ENCODE results near the gene TPP1. TPM values are rescaled to one million over a fixed set of nuclear protein-coding genes. Genes with fewer than 3 reads are reported as not detected.

TPP1 gene
- total and polyA plus RNA-seq, 2 of the 13 experiments (the other 11 are each of a cell fraction or from before 2014, with no cell fraction given) = 13.9 to 74.6 TPM

DNA sequence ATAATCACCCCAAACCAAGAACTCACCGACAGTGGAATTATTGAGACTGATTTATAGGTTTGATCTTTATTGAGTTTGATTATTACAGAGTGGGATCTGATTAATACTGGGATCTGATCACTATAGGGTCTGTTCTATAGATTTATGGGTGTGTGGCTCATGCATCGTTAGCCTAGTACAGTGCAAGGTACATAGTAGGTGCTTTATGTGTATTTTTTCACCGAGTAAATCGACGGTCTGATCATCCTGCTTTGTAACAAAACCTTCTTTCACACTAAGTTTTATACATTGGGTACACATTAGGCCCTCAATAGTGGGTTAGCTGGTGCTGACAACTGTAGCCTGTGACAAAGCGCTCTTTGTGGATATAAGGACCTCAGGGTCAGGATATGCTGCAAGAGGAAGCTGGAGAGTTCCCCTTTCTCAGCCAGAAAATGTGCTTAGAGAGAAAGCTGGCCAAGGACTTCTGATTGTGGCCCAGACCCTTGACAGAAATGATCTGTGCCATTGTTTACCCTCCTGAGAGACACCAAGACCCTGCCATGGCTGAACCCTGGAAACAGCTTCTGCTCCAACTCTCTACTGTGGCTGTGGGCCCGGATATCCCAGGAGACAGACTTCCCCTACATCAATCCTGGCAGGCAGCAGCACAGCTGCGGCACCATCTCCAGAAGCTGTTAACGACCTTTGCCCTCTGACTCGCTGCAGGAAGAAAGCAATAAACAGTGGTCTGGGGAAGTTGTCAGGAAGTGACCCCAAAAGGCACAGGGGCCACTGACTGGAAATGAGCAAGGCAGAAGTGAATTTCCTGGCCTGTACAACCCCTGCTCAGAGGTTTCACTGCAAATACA, 16.1 kb upstream of the TPP1 start (continued):
- TF ChIP-seq ZNF784 (CRISPR knock-in tag; IDR thresholded peaks at IDR 0.05; ENCODE audit: borderline replicate concordance) (no peak), PRPF4 (IDR thresholded peaks at IDR 0.05; ENCODE audit: low read depth, low read length, poor library complexity, severe bottlenecking) (no peak), GATAD2A (CRISPR knock-in tag; IDR thresholded peaks at IDR 0.05) (0 out of 2 replicates have a peak, but pooled peaks have one; percentile 39), ZXDC (CRISPR knock-in tag; IDR thresholded peaks at IDR 0.05) (no peak), GTF2F1 (IDR thresholded peaks at IDR 0.05; ENCODE audit: low read length) (no peak), ERF (CRISPR knock-in tag; IDR thresholded peaks at IDR 0.05) (no peak; the same call in 1 of the 2 replicates), E2F2 (CRISPR knock-in tag; IDR thresholded peaks at IDR 0.05; ENCODE audit: borderline replicate concordance) (no peak), ZNF747 (CRISPR knock-in tag; IDR thresholded peaks at IDR 0.05; ENCODE audit: borderline replicate concordance) (no peak), CBFB (CRISPR knock-in tag; IDR thresholded peaks at IDR 0.05) (no peak), RORA (CRISPR knock-in tag; IDR thresholded peaks at IDR 0.05) (no peak), LBX2 (CRISPR knock-in tag; IDR thresholded peaks at IDR 0.05; ENCODE audit: borderline replicate concordance) (no peak), PAWR (CRISPR knock-in tag; IDR thresholded peaks at IDR 0.05; ENCODE audit: borderline replicate concordance) (no peak), HOXA5 (CRISPR knock-in tag; IDR thresholded peaks at IDR 0.05) (no peak), ELF1 (CRISPR knock-in tag; IDR thresholded peaks at IDR 0.05) (no peak; the same call in 1 of the 2 replicates)
- TF ChIP-seq, protein P1, sequence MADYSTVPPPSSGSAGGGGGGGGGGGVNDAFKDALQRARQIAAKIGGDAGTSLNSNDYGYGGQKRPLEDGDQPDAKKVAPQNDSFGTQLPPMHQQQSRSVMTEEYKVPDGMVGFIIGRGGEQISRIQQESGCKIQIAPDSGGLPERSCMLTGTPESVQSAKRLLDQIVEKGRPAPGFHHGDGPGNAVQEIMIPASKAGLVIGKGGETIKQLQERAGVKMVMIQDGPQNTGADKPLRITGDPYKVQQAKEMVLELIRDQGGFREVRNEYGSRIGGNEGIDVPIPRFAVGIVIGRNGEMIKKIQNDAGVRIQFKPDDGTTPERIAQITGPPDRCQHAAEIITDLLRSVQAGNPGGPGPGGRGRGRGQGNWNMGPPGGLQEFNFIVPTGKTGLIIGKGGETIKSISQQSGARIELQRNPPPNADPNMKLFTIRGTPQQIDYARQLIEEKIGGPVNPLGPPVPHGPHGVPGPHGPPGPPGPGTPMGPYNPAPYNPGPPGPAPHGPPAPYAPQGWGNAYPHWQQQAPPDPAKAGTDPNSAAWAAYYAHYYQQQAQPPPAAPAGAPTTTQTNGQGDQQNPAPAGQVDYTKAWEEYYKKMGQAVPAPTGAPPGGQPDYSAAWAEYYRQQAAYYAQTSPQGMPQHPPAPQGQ (CRISPR knock-in tag; IDR thresholded peaks at IDR 0.05; ENCODE audit: borderline replicate concordance) = no peak
- TF ChIP-seq, protein P2, sequence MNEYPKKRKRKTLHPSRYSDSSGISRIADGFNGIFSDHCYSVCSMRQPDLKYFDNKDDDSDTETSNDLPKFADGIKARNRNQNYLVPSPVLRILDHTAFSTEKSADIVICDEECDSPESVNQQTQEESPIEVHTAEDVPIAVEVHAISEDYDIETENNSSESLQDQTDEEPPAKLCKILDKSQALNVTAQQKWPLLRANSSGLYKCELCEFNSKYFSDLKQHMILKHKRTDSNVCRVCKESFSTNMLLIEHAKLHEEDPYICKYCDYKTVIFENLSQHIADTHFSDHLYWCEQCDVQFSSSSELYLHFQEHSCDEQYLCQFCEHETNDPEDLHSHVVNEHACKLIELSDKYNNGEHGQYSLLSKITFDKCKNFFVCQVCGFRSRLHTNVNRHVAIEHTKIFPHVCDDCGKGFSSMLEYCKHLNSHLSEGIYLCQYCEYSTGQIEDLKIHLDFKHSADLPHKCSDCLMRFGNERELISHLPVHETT (CRISPR knock-in tag; conservative IDR thresholded peaks at IDR 0.05) = no peak
- TF ChIP-seq, protein P3, sequence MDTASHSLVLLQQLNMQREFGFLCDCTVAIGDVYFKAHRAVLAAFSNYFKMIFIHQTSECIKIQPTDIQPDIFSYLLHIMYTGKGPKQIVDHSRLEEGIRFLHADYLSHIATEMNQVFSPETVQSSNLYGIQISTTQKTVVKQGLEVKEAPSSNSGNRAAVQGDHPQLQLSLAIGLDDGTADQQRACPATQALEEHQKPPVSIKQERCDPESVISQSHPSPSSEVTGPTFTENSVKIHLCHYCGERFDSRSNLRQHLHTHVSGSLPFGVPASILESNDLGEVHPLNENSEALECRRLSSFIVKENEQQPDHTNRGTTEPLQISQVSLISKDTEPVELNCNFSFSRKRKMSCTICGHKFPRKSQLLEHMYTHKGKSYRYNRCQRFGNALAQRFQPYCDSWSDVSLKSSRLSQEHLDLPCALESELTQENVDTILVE (CRISPR knock-in tag; IDR thresholded peaks at IDR 0.05) = no peak
- TF ChIP-seq, protein P4, sequence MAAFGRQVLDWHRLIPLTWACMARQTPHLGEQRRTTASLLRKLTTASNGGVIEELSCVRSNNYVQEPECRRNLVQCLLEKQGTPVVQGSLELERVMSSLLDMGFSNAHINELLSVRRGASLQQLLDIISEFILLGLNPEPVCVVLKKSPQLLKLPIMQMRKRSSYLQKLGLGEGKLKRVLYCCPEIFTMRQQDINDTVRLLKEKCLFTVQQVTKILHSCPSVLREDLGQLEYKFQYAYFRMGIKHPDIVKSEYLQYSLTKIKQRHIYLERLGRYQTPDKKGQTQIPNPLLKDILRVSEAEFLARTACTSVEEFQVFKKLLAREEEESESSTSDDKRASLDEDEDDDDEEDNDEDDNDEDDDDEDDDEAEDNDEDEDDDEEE (CRISPR knock-in tag; IDR thresholded peaks at IDR 0.05) = no peak

Data from HepG2 (cell line).